Endothelial cell of umbilical vein (primary cell): ENCODE measurements around the gene HOXA11.

ENCODE experiments used
- CTCF ChIP-seq, 2 donors: IDR thresholded peaks; 1 replicate in 1 of 2; 2 replicates in 1 of 2; pipeline ENCODE4 v1.5.1; 2011; ENCODE audit warnings: low read length in 2 of 2, mild to moderate bottlenecking in 2 of 2, moderate library complexity in 2 of 2, control low read depth in 1 of 2, inconsistent platforms in 1 of 2, low read depth in 1 of 2; ENCODE audit not compliant: insufficient read depth in 1 of 2; ENCODE audit errors: extremely low read depth in 1 of 2
- EZH2 ChIP-seq: IDR thresholded peaks from 2 replicates; pipeline ENCODE4 v1.6.1; 2012; ENCODE audit warnings: borderline replicate concordance, low read depth, mild to moderate bottlenecking, moderate library complexity, low read length, inconsistent platforms; ENCODE audit not compliant: severe bottlenecking
- JUN ChIP-seq: IDR thresholded peaks from 2 replicates; pipeline ENCODE4 v1.6.1; 2011; ENCODE audit warnings: borderline replicate concordance, low read depth; ENCODE audit not compliant: insufficient read length, insufficient read depth
- MYC ChIP-seq: IDR thresholded peaks from one replicate; pipeline ENCODE4 v1.6.1; 2011; ENCODE audit warnings: mild to moderate bottlenecking, low read depth, low read length
- POLR2A ChIP-seq: IDR thresholded peaks from 2 replicates; pipeline ENCODE4 v1.6.1; 2012; ENCODE audit warnings: low read depth, mild to moderate bottlenecking, control low read depth, low read length
- POLR2AphosphoS5 ChIP-seq: IDR thresholded peaks from 2 replicates; pipeline ENCODE4 v1.6.1; 2012; ENCODE audit warnings: low read depth, mild to moderate bottlenecking, control low read depth, low read length, moderate library complexity; ENCODE audit not compliant: insufficient read depth

GRCh38 chr7:27188386-27189294 is 3.6 kb upstream of the HOXA11 start:
- TF ChIP-seq CTCF (IDR thresholded peaks at IDR 0.05; ENCODE audit: extremely low read depth in 1 of 2, insufficient read depth in 1 of 2, low read depth in 1 of 2, low read length in 2 of 2) (no peak), MYC (no peak), POLR2A (peak; percentile 53), EZH2 (no peak), POLR2AphosphoS5 (peak; percentile 44), JUN (no peak)
